Activated CD4-positive, alpha-beta T cell treated with anti-CD3 and anti-CD28 coated beads for 4 hours (primary cell): Measurements from ENCODE around the gene TUBGCP3.
A peak's percentile ranks its signal among the peaks of the same experiment; 100 is the strongest.
"Not testable (repeated sequence)": the region's sequence is repeated elsewhere in the genome, so short reads cannot be mapped to it uniquely, and the experiment has no call there.

Source experiments
- DNase-seq, 2 donors: peaks; one replicate each; pipeline ENCODE4 v3.0.0-alpha.2; 2020

Gene TUBGCP3, protein sequence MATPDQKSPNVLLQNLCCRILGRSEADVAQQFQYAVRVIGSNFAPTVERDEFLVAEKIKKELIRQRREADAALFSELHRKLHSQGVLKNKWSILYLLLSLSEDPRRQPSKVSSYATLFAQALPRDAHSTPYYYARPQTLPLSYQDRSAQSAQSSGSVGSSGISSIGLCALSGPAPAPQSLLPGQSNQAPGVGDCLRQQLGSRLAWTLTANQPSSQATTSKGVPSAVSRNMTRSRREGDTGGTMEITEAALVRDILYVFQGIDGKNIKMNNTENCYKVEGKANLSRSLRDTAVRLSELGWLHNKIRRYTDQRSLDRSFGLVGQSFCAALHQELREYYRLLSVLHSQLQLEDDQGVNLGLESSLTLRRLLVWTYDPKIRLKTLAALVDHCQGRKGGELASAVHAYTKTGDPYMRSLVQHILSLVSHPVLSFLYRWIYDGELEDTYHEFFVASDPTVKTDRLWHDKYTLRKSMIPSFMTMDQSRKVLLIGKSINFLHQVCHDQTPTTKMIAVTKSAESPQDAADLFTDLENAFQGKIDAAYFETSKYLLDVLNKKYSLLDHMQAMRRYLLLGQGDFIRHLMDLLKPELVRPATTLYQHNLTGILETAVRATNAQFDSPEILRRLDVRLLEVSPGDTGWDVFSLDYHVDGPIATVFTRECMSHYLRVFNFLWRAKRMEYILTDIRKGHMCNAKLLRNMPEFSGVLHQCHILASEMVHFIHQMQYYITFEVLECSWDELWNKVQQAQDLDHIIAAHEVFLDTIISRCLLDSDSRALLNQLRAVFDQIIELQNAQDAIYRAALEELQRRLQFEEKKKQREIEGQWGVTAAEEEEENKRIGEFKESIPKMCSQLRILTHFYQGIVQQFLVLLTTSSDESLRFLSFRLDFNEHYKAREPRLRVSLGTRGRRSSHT

DNA sequence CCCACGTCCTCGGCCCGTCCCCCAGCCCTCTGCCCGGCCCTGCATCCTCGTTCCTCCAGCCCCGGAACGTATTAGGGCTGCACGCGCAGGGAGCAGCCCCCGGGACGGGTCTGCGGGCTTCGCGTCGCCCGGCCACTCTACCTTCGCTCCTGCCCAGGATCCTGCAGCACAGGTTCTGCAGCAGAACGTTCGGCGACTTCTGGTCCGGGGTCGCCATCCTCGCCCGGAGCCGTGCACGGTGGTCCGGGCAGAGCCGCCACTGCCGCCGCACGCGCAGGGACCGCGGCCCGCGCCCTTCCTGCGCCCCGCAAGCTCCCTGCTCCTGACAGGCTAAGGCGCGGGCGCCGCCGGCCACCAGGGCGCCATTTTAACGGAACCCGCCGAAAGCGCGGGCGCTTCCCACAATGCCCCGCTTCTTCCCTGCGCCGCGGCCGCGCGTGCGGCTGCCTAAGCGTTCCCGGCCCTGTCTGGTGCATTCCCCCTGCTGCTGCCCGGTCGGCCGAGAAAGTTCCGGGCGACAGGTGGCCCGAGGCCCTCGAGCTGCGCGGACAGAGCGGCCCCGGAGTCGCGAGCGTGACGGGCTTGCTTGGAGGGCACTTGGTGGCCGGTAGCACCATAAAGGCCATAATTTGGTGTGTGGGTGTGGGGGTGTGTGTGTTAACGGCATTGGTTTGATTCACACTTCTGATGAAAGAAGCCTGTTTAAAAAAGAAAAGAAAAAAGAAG, at the start of gene TUBGCP3:
Gene TUBGCP3 (minus strand): TSS at position 390 of the 726 bp plus-strand sequence. CDS start 173 bp downstream, at position 217.
- DNase-seq: peak; percentile 70

DNA sequence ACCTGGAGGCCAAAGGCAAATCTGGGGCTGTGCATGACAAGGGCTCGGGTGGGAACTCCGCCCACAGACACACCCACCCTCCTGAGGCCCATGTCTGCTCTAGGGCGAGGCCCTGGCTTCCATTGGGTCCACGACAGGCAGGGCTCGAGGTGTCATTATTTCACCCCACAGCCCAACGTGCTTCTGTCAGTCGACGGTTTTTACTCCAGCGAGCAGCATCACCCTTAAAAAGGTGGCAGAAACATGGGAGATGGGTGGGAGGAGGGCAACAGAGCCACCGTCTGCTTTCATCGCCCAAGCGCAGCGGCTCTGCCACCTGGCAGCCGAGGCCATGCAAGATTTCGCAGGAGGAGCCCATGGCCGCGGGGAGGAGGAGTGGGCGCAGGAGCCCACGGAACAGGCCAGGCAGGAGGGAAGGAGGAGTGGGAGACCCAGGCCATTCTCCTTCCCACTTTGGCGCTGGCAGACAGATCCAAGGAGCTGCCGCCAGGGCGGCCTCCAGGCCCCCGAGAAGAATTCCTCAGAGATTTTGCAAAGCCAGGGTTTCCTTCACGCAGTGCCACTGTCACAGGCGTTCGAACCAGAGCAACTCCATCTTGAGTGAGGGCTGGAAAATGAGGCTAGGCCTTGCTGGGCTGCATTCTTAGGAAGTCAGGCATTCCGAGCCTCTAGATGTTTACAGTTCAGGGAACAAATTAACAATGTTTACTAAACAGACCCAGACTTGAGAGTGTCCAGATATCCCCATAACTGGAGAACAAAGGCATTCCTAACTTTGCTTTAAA, 49.3 kb upstream of the TUBGCP3 start:
- DNase-seq: no peak

DNA sequence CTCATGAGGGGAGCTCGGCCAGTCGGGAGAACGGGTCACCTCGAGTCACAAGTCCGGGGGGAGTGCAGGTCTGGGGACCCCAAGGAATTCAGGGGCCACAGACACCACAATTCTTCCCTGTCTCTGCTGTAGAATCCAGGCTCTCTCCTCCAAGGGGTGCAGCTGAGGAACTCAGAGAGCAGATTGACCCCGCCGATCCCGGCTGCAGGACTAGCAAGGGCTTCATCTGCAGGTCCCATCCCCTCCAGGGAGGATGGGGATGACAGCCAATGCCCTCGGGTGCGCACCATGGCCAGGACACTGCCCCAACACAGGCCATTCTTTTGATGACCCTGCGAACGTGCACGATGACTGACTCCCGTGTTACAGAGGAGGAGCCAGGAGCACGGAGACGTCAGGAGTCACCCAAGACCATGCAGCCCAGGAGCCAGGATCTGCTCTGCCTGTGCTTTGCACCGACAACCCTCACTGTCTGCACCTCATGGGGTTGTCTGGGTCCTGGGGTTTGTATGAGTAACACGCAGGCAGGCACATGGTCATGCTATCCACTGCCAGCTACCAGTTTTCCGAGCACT, 48.5 kb upstream of the TUBGCP3 start:
- no peak for DNase-seq

DNA sequence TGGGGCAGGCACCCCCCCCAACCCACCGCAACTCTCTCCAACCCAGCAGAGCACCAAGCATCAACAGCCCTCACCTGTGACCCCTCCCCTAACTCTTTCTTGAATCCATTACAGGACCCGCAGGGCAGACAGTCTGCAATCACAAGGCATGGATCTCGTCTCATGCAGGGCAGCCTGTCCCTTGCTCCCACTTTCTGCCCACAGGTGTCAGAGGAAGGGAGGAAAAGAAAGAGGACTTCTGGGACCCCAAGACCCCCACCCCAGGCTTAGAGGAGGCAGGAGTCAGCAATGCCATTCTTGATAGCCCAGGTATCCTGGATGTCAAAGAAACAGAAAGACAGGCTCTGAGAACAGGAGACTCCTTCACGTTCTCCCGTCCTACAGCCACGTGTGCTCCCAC, 47.4 kb upstream of the TUBGCP3 start:
- DNase-seq: no peak

DNA sequence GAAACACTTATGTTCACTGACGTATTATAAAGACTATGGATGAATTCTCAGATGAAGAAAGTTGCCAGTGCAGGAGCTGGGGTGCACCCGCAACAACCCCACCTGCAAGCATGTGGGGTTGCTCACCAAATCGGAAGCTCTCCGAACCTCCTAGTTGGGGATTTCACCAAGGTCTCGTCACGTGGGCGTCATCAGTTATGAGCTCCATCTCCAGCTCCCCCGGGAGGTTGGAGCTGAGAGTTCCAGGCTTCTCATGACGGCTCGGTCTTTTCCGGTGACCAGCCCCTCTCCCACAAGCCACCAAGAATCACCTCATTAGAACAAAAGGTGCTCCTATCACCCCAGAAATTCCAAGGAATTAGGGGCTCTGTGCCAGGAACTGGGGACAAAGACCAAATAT, 46.1 kb upstream of the TUBGCP3 start:
- no peak for DNase-seq

DNA sequence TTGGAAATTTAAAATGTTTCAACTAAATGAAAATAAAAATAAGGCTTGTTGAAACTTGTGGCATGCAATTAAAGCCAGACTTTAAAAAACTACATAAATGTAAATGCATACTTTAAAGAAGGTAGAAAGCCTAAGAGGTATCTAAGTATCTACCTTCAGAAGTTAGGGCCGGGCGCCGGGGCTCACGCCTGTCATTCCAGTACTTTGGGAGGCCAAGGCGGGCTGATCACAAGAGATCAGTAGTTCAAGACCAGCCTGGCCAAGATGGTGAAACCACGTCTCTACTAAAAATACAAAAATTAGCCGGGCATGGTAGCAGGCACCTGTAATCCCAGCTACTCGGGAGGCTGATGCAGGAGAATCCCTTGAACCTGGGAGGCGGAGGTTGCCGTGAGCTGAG, 42.3 kb upstream of the TUBGCP3 start:
- DNase-seq: not testable (repeated sequence)

DNA sequence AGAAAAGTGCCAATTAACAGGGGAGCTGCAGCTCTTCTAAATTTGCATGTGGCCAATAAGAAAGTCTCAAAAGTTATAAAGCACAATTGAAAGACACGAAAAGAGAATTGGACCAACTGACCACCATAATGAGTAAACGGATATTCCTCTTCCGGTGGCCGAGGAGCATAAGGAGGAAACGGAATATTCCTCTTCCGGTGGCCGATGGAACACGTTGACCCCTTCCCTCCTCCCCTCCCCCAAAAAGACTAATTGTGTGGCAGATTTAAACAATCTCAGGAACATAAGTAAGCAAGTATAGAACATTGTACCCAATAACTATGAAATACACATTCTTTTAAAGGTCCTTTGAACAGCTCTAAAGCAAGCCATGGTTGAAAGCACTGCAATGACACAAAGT, 41.2 kb upstream of the TUBGCP3 start:
- no peak for DNase-seq

DNA sequence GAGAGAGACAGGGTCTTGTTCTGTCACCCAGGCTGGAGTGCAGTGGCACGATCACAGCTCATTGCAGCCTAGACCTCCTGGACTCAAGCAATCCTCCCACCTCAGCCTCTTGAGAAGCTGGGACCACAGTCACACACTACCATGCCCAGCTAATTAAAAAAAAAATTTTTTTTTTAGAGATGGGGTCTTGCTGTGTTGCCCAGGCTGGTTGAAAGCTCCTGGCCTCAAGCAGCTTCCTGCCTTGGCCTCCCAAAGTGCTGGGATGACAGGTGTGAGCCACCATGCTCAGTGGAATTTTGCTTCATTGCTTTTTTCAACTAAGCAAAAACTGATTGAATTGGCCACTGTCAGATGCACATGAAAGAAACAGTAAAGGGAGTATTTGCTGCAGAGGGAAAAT, 39.7 kb upstream of the TUBGCP3 start:
- DNase-seq: not testable (repeated sequence)

DNA sequence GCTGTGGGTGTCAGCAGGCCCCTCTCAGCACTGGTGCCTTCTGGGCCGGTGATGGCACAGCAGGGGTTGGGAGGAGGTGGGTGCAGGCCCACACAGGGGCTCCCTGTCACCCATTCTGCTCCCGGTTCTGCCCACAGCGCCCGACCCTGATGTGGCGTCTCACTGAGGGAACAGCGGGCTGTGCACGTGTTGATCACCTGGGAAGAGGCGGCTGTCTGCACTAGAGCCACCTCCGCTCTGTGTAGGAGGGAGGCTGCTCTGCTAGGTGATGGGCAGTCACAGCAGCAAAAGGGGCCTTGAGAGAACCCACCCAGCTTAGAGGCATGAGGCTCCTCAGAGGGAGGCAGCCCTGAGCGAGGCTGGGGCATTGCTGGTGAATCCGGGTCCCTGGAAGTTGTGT, 39.2 kb upstream of the TUBGCP3 start:
- DNase-seq: no peak

DNA sequence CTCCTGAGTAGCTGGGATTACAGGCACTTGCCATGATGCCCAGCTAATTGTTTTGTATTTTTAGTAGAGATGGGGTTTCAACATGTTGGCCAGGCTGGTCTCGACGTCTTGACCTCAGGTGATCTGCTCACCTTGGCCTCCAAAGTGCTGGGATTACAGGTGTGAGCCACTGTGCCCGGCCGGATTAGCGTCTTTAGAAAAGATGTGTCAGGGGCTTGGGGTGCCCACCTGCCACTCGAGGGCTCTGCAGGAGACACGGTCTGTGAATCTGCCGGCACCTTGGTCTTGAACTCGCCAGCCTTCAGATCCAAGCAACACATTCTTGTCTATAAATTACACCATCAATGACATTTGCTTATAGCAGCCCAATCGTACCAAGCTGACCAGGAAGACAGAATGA, 38.8 kb upstream of the TUBGCP3 start:
- no peak for DNase-seq

DNA sequence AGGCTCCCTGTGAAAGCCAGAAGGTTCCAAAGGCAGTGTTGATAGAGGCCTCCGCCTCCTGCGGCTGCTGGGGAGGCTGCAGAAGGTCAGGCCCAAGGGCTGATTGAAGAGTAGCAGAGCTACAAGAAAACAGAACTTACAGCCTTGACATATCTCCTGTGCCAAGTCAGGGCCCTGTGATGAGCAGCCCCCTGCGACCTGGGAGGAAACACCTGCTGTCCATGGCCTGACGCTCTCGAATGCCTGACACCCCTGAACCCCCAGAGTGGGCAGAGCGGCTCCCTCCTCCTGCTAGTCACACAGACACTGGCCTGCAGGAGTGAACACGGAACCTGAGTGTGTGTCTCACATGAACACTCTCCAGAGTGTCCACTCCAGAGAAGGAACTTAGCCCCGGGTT, 38.2 kb upstream of the TUBGCP3 start:
- no peak for DNase-seq

DNA sequence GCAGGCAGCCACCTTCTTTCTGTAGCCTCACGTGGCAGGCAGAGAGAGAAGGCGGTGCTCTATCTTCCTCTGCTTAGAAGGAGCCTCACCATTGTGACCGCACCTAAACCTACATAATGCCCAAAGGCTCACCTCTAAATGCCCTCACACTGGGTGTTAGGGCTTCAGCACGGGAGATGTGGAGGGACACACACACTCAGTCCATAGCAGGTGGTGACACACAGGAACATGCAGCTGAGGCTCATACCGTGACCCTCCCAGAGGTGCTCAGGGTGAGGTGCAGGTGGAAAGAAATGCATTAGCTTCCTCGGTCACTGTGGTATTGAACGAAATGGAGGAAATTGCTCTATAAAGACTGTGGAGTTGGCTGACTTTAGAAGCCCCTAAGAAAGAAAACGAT, 37.7 kb upstream of the TUBGCP3 start:
- DNase-seq: no peak

DNA sequence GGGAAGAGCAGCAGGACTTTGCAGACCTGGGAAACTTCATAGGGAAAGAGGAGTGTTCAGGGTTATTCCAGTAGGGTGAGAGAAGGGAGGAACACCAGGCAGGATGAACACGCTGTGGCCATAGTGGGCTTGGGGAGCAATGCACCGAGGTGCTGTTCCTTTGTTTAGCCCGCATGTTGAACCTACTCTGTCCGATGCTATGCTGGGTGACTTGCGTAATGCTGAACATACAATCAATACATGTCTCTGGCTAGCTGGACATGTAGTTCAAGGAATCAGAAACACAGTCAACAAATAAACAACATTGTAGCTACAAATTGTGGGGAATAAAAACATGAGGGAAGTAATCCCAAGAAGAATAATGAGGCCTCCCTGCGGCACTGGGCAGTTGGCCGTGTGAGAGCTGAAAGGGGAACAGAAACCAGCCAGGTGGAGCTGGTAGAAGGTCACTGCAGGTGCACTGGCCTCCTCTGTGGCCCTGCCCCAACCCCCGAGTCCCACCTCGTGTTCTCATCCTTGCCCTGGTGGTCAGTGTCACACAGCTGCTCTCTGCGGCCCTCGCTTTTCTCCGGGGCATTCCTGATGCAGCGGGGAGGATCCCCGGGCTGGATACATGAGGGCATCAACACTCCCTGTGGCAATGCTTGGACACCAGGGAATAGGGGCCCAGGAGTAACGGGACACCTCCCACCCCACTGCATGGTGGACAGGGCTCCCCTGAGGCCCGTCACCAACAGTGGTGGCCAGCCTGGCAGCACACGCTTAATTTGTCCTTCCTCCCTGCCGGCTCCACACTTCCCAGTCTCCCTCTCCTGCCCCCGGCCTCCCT, 36.9 kb upstream of the TUBGCP3 start:
- no peak for DNase-seq

DNA sequence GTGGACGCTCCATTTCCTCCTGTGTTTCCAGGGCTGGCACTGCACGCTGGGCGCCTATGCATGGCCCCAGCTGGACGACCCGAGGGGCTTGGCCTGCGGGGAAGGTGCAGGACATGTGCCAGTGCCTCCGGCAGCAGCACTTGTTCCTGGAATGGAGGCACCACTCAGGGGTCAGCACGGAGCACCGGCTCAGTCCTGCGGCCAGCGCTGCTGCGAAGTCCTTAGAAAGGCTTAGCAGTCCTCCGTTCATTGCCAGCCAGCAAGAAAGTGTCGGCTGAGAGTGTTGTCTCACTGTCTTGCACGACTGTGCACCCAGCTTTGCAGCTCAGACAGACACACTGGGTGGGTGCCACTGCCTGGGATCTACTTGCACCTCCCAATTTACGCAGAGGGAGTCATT, 36.1 kb upstream of the TUBGCP3 start:
- DNase-seq: no peak

DNA sequence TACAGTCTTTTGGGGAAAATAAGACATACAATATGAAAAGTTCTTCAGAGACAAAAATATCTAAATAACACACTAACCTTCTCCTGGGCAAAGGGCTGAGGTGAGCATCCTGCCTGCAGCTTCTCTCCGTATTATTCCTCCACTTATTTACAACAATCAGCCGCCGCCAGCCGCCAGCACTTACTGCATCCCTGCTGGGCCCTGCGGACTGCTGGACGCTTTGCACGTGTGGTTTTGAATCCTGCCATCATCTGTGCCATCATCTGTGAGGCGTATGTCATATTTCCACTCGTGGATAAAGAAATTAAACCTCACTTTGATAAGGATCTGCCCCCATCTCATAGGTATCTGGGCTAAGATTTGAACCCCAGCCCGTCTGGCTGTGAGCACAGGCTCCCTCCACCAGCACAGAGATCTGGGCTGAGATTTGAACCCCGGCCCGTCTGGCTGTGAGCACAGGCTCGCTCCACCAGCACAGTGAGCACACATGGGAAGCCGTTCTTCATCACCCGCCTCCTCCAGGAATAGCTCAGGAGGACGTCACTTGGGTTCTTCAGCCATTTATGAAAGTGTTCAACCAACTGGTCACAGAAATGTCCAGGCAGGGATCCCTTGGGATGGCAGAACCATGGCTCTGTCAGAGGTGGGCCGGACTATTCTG, 35.2 kb upstream of the TUBGCP3 start:
- DNase-seq: no peak

DNA sequence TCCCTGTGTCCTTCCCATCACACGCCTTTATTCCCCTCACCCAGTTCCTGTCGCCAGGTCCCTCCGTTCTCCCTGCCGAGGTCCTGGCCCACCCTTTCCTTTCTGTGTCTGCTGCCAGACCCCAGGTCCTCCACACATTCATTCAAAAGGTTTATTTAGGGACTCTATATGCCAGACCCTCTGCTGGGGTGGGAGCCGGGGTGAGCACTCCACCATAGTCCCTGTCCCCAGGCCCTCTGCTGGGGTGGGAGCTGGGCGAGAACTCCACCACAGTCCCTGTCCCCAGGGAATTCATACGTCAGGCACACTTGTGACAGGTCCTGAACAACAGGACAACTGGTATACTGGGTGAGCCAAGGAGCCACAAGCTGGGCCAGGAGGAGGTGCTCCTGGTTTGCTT, 34.4 kb upstream of the TUBGCP3 start:
- no peak for DNase-seq

DNA sequence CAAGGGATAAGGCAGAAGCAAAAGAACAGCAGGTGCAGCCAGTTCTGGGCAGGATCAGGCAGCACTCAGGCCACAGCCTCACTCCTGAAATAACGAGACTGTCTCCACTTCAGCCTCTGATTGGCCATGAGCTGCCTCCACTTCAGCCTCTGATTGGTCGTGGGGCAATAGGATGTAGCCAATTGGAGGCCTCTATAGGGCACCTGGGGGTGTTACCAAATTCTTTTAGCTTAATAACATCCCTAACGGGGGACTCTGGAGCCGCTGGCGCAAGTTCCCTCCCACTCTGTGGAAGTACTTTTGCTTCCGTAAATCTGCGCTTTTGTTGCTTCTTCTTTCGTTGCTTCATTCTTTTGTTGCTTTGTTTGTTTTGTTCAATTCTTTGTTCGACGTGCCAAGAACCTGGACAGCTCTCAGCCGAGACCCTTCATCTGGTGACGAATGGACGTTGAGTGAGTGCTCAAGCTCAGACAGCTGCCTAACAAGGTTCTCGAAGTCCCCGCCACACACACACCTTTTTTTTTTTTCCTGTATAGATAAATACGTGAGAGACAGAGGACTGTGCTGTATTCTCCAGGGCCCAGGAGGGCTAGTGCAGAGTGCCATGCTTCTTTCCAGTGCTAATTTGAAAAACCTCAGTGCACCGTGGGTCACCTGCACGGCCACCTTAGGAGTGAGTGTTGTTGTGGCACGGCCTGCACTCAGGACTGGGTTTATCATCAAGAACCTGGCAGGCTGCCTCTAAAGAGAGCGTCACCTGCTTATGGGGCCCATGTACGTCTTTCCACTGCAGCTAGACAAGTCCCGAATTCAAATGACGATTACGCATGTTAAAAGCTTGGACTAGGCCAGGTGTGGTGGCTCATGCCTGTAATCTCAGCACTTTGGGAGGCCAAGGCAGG, 32.0 kb upstream of the TUBGCP3 start:
- no peak for DNase-seq

DNA sequence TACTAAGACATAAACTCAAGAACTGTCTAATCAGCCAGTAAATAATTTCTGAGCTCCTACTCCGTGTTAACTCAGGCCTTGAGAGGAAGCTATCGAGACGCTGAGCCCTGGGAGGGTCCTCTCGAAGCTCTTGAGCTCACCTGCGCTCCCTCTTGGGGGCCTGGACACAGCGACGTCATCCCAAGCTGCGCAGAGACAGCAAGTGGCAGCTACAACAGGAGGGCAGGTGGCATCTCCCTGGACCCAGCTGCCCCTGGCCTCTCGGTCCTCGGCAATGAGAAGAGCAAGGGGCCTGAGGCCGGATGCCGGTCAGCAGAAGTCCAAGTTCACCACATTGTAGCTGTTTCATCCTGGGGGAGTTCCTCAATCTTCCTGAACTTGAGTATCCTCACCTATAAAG, 30.5 kb upstream of the TUBGCP3 start:
- DNase-seq: no peak

DNA sequence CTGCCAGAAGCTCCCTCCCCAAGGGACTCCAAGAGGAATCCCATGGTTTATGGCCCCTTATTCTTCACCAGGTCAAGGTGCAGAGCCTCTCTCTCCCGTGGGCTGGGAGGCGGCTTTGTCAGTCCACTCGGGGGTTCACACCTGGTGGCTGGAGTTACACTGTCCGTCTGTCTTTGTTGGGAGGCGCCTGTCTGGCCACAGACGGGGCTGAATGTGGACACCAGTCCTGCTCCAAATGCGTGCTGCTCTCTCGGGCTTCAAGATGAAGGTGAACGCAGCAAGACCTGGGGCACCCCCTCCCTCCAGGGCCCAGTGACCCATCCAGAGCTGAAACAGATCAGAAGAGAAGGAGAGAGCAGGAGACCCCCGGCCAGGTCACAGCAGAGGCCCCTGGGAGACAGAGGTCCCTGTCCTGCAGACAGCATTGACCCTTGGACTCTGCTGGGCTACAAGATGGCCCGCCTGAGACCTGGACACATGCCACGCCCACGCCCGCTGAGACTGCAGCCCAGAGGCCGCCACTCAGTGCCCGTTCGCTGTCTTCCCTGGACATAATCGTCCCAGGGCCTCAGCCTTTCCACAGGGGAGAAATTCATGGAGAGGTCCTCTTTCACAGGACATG, 29.9 kb upstream of the TUBGCP3 start:
- no peak for DNase-seq
